Cardiac fibroblast (primary cell): ENCODE data around the gene MEGF11.

Source experiments
- DNase-seq, 2 donors: peaks; one replicate each; pipeline versions ENCODE4 v3.0.0 to v3.0.0-alpha.2; 2010; ENCODE audit warnings: low read depth in 2 of 2
- H3K4me3 ChIP-seq, 2 donors: replicated peaks in 1 of 2; 1 replicate in 1 of 2; 2 replicates in 1 of 2; pipeline ENCODE4 v1.5.1; 2011; ENCODE audit warnings: low read depth in 2 of 2, low read length in 2 of 2, mild to moderate bottlenecking in 2 of 2, moderate library complexity in 1 of 2
- TF ChIP-seq, protein P1 (sequence below): IDR thresholded peaks from one replicate; pipeline ENCODE4 v1.5.1; 2011; ENCODE audit warnings: low read depth, mild to moderate bottlenecking, low read length, inconsistent platforms

The MEGF11 gene

DNA sequence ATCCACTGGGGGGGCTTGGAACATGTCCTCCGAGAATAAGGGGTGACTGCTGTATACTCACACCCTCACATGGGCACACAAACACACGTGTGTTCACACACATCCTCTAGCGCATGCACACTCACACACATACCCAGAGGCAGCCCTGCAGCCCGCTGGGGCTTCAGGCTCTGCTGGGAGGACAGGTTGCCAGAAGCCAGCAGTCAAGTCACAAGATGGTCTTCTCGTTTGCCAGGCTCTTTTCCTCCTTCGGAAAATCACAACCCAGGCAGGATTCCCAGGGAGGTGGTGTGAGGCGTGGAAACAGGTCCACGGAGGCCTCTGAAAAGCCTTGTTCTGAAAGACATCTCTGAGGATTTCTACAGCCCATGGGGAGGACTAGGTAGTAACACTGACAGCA, 26.8 kb downstream of the MEGF11 start:
- no peak overlapping the region for H3K4me3 ChIP-seq
- DNase-seq: no peak

DNA sequence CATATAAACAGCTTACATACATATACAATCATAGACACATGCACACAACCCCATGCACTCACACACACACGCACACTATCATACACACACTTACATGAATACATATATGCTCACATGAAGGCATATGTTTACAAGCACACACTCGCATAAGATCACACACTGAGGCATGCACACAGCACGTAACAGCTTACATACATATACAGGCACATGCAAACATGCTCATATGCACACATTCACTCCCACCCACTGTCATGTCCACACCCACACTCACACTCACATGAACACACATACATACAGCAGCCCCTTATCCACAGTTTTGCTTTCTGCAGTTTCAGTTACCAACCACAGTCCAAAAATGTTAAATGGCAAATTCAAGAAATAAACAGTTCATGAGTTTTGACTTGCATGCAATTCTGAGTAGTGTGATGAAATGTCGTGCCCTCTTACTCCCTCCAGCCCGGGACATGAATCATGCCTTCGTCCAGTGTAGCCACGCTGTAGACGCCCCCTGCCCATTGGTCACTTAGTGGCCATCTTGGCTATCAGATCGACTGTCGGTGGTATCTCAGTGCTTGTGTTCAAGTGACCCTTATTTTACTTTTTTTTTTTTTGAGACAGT, 27.8 kb downstream of the MEGF11 start:
- no peak overlapping the region for H3K4me3 ChIP-seq
- no peak for DNase-seq

More for the DNA sequence above, 26.8 kb downstream of the MEGF11 start:
- TF ChIP-seq, protein P1, sequence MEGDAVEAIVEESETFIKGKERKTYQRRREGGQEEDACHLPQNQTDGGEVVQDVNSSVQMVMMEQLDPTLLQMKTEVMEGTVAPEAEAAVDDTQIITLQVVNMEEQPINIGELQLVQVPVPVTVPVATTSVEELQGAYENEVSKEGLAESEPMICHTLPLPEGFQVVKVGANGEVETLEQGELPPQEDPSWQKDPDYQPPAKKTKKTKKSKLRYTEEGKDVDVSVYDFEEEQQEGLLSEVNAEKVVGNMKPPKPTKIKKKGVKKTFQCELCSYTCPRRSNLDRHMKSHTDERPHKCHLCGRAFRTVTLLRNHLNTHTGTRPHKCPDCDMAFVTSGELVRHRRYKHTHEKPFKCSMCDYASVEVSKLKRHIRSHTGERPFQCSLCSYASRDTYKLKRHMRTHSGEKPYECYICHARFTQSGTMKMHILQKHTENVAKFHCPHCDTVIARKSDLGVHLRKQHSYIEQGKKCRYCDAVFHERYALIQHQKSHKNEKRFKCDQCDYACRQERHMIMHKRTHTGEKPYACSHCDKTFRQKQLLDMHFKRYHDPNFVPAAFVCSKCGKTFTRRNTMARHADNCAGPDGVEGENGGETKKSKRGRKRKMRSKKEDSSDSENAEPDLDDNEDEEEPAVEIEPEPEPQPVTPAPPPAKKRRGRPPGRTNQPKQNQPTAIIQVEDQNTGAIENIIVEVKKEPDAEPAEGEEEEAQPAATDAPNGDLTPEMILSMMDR: no peak

GRCh38 chr15:66224946-66225345, 28.6 kb downstream of the MEGF11 start:
- TF ChIP-seq, protein P1: no peak
- no peak overlapping the region for H3K4me3 ChIP-seq
- no peak for DNase-seq

More for the DNA sequence above, 27.8 kb downstream of the MEGF11 start:
- TF ChIP-seq, protein P1: no peak

DNA sequence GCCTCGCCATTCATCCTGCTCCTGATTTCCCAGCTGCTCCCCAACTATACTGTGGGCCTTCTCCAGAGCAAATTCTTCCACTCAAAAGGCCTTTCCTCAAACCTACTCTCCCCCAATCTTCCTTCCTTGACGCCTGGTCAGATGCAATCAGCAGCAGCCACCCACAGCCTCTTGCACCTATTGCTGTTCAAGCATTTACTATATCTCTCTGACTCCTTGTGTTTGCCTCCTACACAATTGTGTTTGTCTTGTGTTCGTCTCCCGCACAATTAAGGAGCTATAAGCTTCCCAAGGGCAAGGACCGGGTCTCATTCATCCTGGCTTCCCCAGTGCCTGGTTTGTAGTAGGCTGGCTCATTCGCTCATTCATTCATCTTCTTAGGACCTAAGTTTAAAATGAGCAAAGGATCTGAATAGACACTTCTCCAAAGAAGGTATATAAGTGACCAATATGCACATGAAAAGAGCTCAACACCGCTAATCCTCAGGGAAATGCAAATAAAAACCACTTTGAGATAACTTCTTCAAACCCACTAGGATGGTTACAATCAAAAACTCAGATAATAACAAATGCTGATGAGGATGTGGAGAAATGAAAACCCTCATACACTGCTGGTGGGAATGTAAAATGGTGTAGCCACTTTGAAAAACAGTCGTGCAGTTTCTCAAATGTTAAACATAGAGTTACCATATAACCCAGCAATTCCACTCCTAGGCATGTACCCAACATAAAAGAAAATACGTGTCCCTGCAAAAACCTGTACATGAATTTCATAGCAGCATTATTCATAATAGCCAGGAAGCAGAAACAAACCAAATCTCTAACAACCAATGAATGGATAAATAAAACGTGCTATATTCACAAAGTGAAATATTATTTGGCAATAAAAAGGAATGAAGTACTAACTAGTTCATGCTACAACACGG, 31.0 kb downstream of the MEGF11 start:
- no peak for DNase-seq
- TF ChIP-seq, protein P1: no peak
- H3K4me3 ChIP-seq: no peak overlapping the region

DNA sequence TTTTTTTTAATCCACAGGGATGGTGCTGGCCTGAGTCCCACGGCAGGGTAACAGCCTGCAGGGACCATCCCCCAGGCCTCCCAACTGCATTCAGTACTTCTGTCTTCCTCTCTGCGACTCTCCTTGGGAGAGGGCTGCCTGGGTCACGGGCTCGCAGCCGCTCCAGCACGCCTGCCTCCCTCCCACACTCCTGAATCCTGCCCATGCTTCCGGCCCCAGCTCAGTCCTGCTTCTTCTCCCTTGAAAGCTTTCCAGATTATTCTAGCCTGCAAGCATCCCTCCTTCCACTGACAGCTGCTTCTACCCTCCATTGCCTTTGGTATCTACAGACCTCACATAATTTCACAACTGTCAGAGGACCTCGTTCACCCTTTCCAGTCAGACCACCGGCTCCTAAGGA, 32.4 kb downstream of the MEGF11 start:
- H3K4me3 ChIP-seq: no peak overlapping the region
- DNase-seq: peak in 1 of 2 donors; percentile 43
- TF ChIP-seq, protein P1: no peak

- DNase-seq: no peak
- no peak overlapping the region for H3K4me3 ChIP-seq
- TF ChIP-seq, protein P1: no peak
These were observed 32.9 kb downstream of the MEGF11 start for GRCh38 chr15:66220601-66221000.
